ENCODE data around the gene RHBDF2. TPM values are rescaled to one million over a fixed set of nuclear protein-coding genes. Genes with fewer than 3 reads are reported as not detected.

Gene RHBDF2
- total RNA-seq, 1 donor from 2014 or later: 36.8 TPM

- no peak for ATAC-seq
These were observed 65.5 kb downstream of the RHBDF2 start for GRCh38 chr17:76435751-76436150.

GRCh38 chr17:76434870-76435269 is 66.4 kb downstream of the RHBDF2 start:
- ATAC-seq: peak; percentile 77

GRCh38 chr17:76433693-76434092 is 67.5 kb downstream of the RHBDF2 start:
- no peak for ATAC-seq

- ATAC-seq: no peak
These were observed 68.4 kb downstream of the RHBDF2 start for GRCh38 chr17:76432712-76433336.

- no peak for ATAC-seq
These were observed 69.2 kb downstream of the RHBDF2 start for GRCh38 chr17:76432004-76432403.

- ATAC-seq: no peak
These were observed 69.7 kb downstream of the RHBDF2 start for GRCh38 chr17:76431509-76431908.

GRCh38 chr17:76428511-76428910 is 72.7 kb downstream of the RHBDF2 start:
- no peak for ATAC-seq

- ATAC-seq: no peak
These were observed 73.6 kb downstream of the RHBDF2 start for GRCh38 chr17:76427501-76428231.

GRCh38 chr17:76426853-76427252 is 74.4 kb downstream of the RHBDF2 start:
- no peak for ATAC-seq

- ATAC-seq: no peak
These were observed 78.4 kb downstream of the RHBDF2 start for GRCh38 chr17:76422860-76423259.

GRCh38 chr17:76422406-76422805 is 78.8 kb downstream of the RHBDF2 start:
- no peak for ATAC-seq

- no peak for ATAC-seq
These were observed 80.2 kb downstream of the RHBDF2 start for GRCh38 chr17:76421044-76421407.

Other genes starting within 250 kb of the RHBDF2 start
- 86.9 TPM for gene UBALD2, start 236.1 kb downstream of the RHBDF2 start, total RNA-seq
- 1.6 TPM for gene QRICH2, start 193.1 kb downstream of the RHBDF2 start, total RNA-seq
- 42.0 TPM for gene PRPSAP1, start 147.5 kb downstream of the RHBDF2 start, total RNA-seq
- 13.1 TPM for gene SPHK1, start 116.8 kb downstream of the RHBDF2 start, total RNA-seq
- 17.2 TPM for gene UBE2O, start 48.3 kb downstream of the RHBDF2 start, total RNA-seq
- gene AANAT, start 33.8 kb downstream of the RHBDF2 start, total RNA-seq: not detected
- 2.6 TPM for gene CYGB, start 36.3 kb upstream of the RHBDF2 start, total RNA-seq
- gene PRCD, start 38.6 kb upstream of the RHBDF2 start, total RNA-seq: 0.64 TPM
- gene ST6GALNAC2, start 84.4 kb upstream of the RHBDF2 start, total RNA-seq: 24.0 TPM
- 16.9 TPM for gene ST6GALNAC1, start 142.3 kb upstream of the RHBDF2 start, total RNA-seq
- gene MXRA7, start 209.5 kb upstream of the RHBDF2 start, total RNA-seq: 32.3 TPM
- 11.0 TPM for gene JMJD6, start 225.2 kb upstream of the RHBDF2 start, total RNA-seq
- 17.8 TPM for gene METTL23, start 225.4 kb upstream of the RHBDF2 start, total RNA-seq
- gene SRSF2, start 235.9 kb upstream of the RHBDF2 start, total RNA-seq: 162 TPM
- gene MFSD11, start 236.7 kb upstream of the RHBDF2 start, total RNA-seq: 22.6 TPM

All from esophagus mucosa (tissue), 1 donor.